ENCODE measurements around the gene GARIN5B. TPM values are rescaled to one million over a fixed set of nuclear protein-coding genes. Genes with fewer than 3 reads are reported as not detected.

The GARIN5B gene
- total and polyA plus RNA-seq, 2 of the 13 experiments (the other 11 are each of a cell fraction or from before 2014, with no cell fraction given) = not detected

DNA sequence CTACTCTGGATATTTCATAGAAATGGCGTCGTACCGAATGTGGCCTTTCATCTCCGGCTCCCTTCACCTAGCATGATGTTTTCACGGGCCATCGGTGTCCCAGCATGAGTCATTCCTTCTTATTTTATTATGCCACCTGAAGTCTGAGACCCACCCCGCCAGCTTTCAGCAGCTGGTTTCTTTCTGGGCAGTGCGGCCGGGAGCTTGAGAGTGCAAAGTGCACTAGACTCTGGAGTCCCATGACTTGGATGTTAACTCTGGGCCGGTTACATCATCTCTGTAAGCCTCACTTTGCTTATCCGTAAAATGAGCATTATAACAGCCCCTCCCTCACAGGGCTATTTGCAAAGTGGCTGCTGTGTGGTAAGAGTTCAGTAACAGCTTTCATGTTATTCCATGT lies 29.2 kb downstream of the GARIN5B start (continued):
- TF ChIP-seq, protein P1, sequence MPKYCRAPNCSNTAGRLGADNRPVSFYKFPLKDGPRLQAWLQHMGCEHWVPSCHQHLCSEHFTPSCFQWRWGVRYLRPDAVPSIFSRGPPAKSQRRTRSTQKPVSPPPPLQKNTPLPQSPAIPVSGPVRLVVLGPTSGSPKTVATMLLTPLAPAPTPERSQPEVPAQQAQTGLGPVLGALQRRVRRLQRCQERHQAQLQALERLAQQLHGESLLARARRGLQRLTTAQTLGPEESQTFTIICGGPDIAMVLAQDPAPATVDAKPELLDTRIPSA (CRISPR knock-in tag; IDR thresholded peaks at IDR 0.05; ENCODE audit: borderline replicate concordance) = no peak
- TF ChIP-seq, protein P2, sequence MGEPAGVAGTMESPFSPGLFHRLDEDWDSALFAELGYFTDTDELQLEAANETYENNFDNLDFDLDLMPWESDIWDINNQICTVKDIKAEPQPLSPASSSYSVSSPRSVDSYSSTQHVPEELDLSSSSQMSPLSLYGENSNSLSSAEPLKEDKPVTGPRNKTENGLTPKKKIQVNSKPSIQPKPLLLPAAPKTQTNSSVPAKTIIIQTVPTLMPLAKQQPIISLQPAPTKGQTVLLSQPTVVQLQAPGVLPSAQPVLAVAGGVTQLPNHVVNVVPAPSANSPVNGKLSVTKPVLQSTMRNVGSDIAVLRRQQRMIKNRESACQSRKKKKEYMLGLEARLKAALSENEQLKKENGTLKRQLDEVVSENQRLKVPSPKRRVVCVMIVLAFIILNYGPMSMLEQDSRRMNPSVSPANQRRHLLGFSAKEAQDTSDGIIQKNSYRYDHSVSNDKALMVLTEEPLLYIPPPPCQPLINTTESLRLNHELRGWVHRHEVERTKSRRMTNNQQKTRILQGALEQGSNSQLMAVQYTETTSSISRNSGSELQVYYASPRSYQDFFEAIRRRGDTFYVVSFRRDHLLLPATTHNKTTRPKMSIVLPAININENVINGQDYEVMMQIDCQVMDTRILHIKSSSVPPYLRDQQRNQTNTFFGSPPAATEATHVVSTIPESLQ (CRISPR knock-in tag; conservative IDR thresholded peaks at IDR 0.05) = no peak
- no peak for TF ChIP-seq ZNF772 (CRISPR knock-in tag; IDR thresholded peaks at IDR 0.05)
- TF ChIP-seq ZNF292 (CRISPR knock-in tag; IDR thresholded peaks at IDR 0.05; ENCODE audit: borderline replicate concordance, low read depth) = peak; percentile 44; the same call in 1 of the 2 replicates
- no peak for TF ChIP-seq SIN3A (IDR thresholded peaks at IDR 0.05; ENCODE audit: borderline replicate concordance, low read depth, low read length)
- peak; percentile 63 for TF ChIP-seq FOXA3 (CRISPR knock-in tag; IDR thresholded peaks at IDR 0.05)
- peak; percentile 77; the same call in 1 of the 2 replicates for TF ChIP-seq MIER3 (CRISPR knock-in tag; IDR thresholded peaks at IDR 0.05; ENCODE audit: borderline replicate concordance)
- TF ChIP-seq SOX13 (IDR thresholded peaks at IDR 0.05) = no peak
- TF ChIP-seq SOX13 (CRISPR knock-in tag; conservative IDR thresholded peaks at IDR 0.05 in 1 of 2, IDR thresholded peaks at IDR 0.05 in 1 of 2) = peak in 1 of 2 experiments; percentile 48; a peak in 2 of 4 replicates
- no peak for TF ChIP-seq PCBP1 (IDR thresholded peaks at IDR 0.05; ENCODE audit: borderline replicate concordance, low read depth, low read length)
- TF ChIP-seq HOXD1 (CRISPR knock-in tag; IDR thresholded peaks at IDR 0.05) = no peak
- TF ChIP-seq SSRP1 (CRISPR knock-in tag; IDR thresholded peaks at IDR 0.05) = 0 out of 2 replicates have a peak, but pooled peaks have one; percentile 79
- TF ChIP-seq, protein P3, sequence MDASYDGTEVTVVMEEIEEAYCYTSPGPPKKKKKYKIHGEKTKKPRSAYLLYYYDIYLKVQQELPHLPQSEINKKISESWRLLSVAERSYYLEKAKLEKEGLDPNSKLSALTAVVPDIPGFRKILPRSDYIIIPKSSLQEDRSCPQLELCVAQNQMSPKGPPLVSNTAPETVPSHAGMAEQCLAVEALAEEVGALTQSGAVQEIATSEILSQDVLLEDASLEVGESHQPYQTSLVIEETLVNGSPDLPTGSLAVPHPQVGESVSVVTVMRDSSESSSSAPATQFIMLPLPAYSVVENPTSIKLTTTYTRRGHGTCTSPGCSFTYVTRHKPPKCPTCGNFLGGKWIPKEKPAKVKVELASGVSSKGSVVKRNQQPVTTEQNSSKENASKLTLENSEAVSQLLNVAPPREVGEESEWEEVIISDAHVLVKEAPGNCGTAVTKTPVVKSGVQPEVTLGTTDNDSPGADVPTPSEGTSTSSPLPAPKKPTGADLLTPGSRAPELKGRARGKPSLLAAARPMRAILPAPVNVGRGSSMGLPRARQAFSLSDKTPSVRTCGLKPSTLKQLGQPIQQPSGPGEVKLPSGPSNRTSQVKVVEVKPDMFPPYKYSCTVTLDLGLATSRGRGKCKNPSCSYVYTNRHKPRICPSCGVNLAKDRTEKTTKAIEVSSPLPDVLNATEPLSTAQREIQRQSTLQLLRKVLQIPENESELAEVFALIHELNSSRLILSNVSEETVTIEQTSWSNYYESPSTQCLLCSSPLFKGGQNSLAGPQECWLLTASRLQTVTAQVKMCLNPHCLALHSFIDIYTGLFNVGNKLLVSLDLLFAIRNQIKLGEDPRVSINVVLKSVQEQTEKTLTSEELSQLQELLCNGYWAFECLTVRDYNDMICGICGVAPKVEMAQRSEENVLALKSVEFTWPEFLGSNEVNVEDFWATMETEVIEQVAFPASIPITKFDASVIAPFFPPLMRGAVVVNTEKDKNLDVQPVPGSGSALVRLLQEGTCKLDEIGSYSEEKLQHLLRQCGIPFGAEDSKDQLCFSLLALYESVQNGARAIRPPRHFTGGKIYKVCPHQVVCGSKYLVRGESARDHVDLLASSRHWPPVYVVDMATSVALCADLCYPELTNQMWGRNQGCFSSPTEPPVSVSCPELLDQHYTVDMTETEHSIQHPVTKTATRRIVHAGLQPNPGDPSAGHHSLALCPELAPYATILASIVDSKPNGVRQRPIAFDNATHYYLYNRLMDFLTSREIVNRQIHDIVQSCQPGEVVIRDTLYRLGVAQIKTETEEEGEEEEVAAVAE (CRISPR knock-in tag; IDR thresholded peaks at IDR 0.05; ENCODE audit: borderline replicate concordance) = no peak
- no peak for TF ChIP-seq IRX3 (CRISPR knock-in tag; IDR thresholded peaks at IDR 0.05; ENCODE audit: borderline replicate concordance, low read depth)
- no peak for TF ChIP-seq HNRNPH1 (optimal IDR thresholded peaks at IDR 0.05; ENCODE audit: low read depth, low read length)
- TF ChIP-seq, protein P4, sequence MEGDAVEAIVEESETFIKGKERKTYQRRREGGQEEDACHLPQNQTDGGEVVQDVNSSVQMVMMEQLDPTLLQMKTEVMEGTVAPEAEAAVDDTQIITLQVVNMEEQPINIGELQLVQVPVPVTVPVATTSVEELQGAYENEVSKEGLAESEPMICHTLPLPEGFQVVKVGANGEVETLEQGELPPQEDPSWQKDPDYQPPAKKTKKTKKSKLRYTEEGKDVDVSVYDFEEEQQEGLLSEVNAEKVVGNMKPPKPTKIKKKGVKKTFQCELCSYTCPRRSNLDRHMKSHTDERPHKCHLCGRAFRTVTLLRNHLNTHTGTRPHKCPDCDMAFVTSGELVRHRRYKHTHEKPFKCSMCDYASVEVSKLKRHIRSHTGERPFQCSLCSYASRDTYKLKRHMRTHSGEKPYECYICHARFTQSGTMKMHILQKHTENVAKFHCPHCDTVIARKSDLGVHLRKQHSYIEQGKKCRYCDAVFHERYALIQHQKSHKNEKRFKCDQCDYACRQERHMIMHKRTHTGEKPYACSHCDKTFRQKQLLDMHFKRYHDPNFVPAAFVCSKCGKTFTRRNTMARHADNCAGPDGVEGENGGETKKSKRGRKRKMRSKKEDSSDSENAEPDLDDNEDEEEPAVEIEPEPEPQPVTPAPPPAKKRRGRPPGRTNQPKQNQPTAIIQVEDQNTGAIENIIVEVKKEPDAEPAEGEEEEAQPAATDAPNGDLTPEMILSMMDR (CRISPR knock-in tag; IDR thresholded peaks at IDR 0.05) = no peak
- TF ChIP-seq SUZ12 (IDR thresholded peaks at IDR 0.05; ENCODE audit: low read depth, low read length) = no peak
- TF ChIP-seq CC2D1A (CRISPR knock-in tag; IDR thresholded peaks at IDR 0.05) = no peak
- TF ChIP-seq ZNF7 (CRISPR knock-in tag; IDR thresholded peaks at IDR 0.05) = no peak
- TF ChIP-seq, protein P5, sequence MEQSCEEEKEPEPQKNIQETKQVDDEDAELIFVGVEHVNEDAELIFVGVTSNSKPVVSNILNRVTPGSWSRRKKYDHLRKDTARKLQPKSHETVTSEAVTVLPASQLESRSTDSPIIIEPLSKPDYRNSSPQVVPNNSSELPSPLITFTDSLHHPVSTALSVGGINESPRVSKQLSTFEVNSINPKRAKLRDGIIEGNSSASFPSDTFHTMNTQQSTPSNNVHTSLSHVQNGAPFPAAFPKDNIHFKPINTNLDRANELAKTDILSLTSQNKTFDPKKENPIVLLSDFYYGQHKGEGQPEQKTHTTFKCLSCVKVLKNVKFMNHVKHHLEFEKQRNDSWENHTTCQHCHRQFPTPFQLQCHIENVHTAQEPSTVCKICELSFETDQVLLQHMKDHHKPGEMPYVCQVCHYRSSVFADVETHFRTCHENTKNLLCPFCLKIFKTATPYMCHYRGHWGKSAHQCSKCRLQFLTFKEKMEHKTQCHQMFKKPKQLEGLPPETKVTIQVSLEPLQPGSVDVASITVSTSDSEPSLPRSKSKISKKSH (CRISPR knock-in tag; IDR thresholded peaks at IDR 0.05; ENCODE audit: borderline replicate concordance) = no peak
- TF ChIP-seq ZNF652 (CRISPR knock-in tag; IDR thresholded peaks at IDR 0.05; ENCODE audit: borderline replicate concordance, low read depth) = no peak
